GM21576 (cell line): ENCODE measurements around the gene EYA2.
"Not testable (repeated sequence)": the region's sequence is repeated elsewhere in the genome, so short reads cannot be mapped to it uniquely, and the experiment has no call there.

Source experiments
- ATAC-seq: cut with Tn5 transposase; IDR thresholded peaks from one replicate; pipeline ENCODE4 v1.9.1; 2021; ENCODE audit warnings: mild to moderate bottlenecking, moderate library complexity; ENCODE audit not compliant: unreplicated experiment

EYA2 gene

DNA sequence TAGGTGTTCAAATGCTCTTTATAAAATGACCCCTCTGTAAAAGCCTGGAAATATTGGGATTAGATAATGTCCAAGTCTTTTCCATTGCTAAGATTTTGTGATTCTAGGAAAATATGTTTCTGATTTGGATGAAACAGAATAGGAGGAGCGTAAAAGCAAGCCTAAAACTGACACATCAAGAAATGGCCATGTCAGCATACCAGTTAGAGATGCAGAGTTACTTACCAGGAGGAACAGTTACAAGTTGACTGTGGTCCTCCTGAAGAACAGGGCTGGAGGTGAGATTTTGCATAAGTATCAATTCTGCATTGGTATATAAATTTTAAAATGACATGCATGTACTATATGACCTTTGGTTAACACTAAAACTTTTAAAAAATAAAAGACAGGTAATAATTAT lies 35.3 kb downstream of the EYA2 start:
- no peak for ATAC-seq

DNA sequence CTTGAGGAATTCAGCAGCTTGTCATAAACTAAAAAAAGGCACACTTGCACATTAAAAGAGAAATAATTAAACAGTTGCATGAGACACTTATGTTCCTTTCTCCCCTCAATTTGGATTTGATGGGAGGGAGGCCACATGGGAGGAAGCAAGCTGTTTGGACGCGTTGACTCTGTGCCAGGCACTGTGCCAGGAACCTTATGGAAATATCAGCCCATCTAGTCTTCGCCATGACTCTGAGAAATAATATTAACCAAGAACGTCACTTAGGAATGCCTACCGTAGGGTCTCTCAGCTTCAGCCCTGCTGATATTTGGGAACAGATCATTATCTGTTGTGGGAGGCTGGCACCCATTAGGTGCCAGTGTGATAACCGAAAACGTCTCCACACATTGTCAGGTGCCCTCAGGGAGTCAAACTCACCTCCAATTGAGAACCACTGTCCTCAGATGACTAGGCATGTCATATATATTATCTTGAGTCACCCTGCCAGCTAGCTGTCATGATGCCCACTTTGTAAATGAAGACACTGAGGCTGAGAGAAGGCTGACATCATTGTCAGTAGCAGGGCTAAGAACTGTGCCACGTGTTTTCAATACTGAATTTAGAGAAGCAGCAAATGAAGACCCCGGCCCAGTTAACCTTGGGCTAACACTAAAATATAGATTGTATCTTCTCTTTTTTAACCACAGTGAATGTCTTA lies 36.1 kb downstream of the EYA2 start:
- ATAC-seq: no peak

DNA sequence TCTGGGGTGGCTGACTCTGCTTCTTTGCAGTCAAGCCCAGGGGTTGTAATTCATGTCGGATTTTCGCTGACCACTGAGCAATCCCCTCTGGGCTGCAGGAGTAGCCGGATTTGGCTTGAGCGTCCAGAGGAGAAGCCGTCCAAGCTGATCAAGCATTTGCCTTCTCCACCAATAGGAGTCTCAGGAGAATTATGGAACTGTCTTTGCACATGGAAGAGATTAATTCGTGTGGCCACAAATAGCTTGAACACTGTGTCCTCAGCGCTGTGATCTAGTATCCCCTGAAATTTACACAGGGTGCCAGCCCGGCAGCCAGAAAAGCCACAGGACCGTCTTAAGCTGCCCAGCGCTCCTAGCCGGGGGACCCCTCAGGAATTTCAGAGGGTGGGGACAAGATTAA lies 37.1 kb downstream of the EYA2 start:
- no peak for ATAC-seq

DNA sequence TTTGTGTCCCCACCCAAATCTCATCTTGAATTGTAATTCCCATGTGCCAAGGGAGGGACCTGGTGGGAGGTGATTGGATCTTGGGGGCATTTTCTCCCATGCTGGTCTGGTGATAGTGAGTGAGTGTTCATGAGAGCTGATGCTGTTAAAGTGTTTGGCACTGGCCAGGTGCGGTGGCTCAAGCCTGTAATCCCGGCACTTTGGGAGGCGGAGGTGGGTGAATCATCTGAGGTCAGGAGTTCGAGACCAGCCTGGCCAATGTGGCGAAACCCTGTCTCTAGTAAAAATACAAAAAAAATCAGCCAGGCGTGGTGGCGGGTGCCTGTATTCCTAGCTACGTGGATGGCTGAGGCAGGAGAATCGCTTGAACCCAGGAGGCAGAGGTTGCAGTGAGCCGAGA lies 37.8 kb downstream of the EYA2 start:
- ATAC-seq: not testable (repeated sequence)

DNA sequence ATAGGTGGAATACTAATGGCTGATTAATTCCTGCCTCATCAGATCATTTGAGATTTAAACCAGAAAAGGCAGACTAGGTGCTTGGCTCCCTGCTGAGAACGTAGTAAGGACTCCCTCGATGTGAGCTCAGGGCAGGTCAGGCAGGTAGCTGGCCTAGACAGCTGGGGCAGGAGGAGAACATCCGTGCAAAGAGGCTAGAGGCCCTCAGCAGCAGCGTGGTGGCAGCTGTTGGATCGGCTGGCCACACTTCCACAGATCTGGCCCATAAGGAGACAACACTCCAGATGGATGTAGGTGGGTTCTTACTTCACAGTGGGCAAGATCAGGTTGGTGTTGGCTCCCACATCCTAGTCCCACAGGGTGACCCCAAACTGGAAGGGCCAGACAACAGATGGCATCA lies 38.5 kb downstream of the EYA2 start:
- ATAC-seq: no peak

DNA sequence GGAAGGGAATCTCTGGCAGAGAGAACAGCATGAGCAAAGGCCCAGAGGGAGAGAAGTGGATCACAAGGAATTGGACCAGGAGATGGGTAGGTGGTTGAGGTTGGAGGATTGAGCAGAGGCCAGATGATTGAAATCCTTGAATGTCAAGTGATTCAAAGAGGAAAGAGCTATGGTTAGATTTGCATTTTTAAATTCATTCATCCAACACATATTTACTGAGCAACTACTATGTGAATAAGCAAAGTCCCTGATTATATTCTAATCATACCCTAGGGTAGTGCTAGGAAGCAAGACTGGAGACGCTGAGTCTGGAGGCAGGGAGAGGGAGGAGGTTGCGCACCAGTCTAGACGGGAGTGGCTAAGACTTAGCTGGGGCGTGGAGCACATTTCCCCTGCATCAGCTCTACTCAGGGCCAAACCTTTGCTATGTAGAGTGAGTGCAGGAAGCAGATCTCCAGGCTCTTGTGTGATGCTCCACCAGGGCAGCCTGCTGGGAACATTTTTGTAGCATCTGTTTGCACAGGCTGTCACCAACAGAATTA lies 40.2 kb downstream of the EYA2 start:
- ATAC-seq: no peak

DNA sequence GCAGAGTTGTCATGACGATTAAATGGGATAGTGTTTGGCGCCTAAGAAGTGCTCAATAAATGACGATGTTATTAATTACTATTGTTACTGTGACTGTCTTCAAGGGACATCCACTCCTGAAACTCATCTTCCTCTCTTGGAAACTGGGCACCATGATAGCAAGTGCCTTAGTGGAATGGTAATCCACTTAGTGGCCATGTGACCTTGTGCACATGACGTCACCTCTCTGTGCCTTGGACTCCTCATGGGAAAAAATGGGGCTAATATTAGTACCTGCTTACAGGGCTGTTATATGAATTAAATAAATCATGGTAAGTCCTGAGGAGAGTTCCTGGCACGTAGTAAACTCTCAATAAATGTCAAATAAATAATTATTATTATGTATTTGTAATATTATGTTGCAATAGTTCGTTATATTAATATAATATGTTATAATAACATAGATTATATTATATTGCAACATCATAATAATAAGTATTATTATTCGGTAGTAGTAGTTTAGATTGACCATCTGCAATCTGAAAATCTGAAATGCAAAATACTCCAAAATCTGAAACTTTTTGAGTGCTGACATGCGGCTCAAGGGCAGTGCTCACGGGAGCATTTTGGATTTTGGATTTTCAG lies 40.9 kb downstream of the EYA2 start:
- no peak for ATAC-seq

DNA sequence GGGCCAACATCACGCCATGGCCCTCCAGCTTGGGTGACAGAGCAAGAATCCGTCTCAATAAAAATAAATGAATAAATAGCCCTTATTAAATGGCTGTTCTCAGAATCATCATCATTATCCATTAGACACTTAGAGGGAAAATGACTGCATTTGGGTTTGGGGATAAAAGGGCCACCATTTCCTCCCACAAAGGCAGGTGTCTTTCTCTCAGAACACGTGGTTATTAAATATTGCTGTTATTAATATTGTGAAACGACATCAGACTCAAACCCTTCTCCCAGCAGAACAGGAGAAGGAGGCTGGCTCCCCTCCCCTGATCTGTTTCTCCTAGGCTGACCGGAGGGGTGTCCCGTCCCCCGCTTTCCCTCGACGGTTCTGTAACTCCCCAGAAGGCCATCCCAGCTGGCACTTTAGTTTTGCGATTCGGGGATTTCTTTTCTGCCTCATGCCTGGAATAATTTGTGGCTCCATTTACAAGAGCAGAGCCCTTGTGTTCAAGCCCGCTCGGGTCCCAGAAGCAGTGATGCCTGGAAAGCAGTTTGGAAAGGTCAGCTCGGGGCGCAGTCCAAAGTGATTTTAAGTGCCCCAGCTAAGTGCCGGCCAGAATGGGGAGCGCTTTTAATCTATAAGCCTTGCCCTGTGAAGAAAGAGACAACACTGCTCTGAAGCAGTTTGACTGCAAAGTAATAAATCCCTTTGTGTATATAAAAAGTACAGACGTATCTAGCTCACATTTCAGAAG lies 41.9 kb downstream of the EYA2 start:
- ATAC-seq: no peak

DNA sequence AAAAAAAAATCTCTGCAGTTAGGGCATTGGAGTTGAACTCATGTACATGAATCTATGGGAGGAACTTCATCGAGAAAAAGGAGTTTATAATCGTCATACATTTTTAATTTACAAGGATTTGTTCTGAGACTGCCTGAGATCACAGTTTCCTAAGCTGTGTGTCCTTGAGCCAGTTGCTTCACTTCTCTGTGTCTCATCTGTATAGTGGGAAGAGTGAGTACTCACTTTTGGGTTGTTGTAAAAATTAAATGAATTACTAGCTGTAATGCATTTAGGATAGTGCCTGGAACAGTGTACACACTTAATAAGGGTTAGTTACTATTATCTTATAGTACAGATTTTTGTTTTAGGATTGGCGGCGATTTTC lies 42.5 kb downstream of the EYA2 start:
- ATAC-seq: no peak

DNA sequence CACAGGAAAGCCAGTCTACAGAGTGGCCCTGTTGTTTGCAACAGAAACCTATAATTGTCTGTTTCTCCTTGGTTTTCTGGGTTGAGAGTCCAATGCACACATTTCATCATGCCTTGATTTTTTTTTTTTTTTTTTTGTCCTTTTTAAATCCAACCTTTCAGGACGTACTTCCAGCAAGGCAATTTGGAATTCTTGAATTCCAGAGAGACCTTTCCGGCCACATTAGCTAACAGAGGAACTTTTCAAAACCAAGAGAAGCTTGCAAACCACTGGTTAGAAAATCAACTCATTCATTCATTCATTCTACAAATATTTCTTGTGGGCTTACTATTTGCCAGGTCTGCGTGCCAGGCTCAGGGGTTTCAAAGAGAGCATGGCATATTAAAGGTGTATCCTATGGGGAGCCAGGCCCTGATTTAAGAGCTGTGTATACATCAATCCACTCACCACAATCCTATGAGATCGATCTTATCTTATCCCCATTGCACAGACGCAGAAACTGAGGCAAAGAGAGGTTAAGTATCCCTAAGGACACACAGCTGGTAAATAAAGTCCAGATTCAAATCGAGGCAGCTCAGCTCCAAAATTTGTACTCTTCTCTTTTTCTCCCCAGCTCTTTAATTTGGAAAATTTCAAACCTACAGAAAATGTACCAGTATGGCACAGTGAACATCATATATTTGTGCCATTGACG lies 43.0 kb downstream of the EYA2 start:
- no peak for ATAC-seq

DNA sequence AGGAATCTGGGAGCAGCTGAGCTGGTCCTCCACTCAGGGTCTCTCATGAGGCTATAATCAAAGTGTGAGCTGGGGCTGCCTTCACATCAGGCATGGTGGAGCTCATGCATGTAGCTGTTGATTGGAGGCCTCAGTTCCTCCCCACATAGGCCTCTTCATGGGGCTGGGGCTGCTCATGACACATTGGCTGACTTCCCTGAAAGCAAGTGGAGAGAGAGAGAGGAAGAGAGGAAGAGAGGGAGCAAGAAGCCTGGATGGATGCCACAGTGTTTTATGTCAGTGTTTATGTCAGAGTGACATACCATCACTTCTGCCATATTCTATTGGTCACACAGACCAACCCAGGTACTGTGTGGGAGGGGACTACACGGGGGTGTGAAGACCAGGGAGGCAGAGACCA lies 43.8 kb downstream of the EYA2 start:
- no peak for ATAC-seq

DNA sequence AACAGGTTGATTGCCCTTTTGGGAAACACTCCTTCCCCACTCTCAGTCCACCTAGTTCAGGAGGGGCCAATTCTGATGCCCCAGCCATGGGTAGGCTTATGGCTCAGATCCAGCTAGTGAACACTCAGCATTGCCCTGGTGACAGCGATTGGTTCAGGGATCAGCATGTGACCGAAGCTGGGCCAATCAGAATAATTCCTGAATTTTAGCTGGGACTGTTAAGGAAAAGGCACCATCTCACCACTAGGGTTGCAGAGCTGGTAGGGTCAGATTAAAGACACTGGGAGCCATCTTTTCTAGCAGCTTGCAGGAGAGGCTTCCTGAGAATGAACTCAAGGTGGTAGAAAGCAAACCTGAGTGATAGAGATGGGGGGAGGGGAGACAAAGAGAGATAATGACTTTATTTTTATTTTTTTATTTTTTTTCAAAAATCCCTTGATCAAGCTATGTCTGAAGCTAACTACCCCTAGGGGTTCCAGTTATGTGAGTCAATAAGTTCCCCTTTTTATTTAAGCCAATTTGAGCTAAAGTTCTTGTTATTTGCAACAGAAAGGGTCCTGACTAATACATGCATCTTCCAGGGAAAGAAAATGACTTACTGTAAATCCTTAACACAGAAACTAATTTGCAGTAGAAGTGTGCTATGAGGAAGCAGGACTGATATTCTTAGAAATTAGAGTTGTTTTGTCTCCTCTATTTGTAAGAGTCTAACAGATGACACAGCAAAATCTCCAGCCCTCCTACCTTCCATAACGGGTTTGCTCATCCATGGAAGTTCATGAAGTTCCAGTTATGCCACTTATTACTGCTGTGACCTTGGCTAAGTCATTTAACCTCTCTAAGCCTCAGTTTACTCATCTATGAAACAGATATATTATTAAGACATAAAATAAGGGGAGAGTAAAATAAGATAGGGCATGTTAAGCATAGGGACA lies 44.7 kb downstream of the EYA2 start:
- ATAC-seq: no peak

DNA sequence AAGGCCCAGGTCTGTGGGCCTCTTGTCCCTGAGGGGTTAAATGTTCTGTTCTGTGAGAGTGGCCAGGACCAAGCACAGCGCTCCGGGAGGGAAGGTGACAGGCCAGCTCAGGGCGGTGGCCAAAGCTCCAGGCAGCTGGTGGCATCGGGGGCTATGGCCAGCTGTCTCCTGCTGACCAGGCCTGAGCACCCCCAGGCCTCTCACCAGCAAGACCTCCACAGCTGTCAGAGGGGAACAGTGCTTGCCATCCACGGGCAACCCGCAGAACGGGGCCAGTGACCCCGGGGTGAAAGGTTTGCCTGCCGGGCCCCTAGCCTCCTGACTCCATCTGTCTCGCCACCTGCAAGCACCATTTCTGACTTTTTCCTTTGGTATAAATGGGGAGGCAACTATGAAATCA lies 46.0 kb downstream of the EYA2 start:
- no peak for ATAC-seq

DNA sequence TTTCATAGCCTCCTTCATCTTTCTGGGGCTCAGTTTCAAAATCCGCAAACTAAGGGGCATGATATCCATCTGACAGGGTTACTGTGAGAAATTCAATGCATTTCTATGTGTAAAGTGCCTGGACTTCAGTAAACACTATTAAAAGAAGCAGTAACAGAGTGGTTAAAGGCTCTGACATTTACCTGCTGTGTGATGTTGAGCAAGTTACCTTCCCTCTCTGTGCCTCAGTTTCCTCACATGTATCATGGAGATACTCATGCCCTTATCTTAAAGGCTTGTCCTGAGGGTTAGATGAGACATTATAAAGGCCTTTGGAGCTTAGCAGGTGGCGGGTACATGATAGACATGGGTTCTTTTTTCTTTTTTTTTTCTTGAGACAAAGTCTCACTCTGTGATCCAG lies 46.8 kb downstream of the EYA2 start:
- ATAC-seq: no peak

DNA sequence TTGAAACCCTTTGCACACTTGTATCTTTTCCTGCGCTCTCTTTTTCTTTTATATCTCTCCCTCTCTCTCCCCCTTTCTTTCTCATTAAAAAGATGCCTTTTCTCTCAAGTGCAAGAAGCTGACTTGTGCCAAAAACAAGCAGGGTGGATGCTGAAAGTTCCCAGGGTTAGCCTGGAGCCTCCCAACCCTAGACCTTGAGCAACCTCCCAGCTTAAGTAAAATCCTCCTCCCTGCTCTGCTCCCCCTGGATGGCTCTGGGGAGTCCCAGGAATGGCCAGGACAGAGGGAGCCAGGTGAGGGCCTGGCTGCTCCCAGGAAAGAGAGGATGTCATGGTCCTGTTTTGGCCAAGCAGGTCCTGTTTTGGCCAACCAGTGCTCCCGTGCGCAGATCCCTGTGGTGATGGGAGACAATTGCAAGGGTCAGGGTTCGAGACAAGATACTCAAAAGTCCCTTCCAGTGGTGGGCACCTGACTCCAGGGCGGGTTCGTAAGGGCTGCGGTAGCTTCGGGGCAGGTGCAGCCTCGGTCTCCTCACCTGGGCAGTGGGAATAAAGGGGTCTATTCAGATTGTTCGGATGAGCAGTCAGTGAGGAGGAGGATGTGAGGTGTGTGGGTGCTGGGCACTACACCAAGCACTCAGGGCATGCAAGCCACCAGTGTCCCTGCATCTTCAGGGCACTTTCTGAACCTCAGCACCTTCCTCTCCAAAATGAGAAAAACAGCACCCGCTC lies 49.4 kb downstream of the EYA2 start:
- ATAC-seq: no peak

DNA sequence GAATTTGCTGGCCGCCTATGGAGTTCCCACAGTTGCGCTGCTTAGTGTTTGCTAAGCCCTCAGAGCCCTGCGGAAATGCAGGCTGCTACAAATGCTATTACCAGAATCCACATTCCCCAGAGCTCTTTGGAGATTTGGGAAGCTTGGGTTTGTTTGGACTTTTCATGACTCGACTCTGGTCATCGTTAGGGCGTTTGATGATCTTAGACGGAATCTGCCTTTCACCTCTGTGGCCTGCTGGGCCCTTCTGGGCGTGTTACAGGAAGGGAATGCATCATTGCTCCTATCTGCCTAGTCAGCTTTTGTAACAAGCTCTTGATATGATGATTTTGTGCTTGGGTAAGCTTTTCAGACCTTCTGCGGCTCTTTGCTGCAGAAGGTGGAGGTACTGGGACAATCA lies 50.8 kb downstream of the EYA2 start:
- no peak for ATAC-seq

DNA sequence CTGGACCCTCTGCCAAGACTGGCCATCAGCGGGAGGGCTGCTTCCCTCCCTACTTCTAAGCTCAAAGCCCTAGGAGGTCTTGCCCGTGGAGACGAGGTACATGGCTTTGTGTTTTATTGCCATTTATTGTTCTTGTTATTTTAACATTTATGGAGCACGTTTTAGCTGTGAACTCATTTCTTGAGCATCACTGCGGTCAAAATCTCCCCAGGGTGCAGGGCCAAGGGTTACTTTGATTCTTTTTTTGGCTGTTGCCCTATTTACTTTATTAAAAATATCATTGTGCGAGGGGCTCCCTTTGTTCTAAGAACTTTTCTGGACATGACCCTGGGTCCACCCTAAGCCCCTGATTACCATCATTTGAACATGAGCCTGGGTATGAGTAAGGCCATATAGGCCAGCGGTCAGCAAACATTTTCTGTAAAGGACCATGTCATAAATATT lies 51.6 kb downstream of the EYA2 start:
- ATAC-seq: no peak

DNA sequence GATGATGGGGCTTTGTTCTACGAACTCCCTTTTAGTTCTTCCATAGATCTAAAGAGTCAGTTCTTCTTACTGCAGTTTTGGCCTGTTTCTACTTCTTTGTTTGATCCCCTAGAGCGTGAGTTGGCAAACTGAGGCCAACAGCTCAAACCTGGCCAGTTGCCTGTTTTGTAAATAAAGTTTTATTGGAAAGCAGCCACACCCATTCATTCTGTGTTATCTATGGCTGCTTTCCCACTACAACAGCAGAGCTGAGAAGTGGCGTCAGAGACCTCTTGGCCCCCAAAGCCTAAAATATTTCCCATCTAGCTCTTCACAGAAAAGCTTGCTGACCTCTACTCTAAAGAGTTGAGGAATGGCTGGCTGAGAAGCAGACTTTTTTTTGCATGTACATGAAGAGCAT lies 52.2 kb downstream of the EYA2 start:
- ATAC-seq: no peak

DNA sequence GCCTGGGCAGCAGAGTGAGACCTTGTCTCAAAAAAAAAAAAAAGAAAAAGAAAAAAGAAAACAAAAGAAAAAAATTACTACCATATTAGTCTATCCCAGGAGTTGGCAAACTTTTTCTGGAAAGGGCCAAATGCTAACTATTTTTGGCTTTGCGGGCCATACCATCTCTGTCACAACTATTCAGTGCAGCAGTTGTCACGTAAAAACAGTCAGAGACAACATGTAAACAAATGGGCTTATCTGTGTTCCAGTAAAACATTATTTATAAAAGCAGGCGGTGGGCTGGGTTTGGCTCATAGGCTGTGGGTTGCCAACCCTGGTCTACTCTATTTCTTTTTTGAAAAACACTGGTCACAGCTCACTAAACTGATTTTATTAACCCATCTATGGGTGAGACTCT lies 53.4 kb downstream of the EYA2 start:
- ATAC-seq: no peak

DNA sequence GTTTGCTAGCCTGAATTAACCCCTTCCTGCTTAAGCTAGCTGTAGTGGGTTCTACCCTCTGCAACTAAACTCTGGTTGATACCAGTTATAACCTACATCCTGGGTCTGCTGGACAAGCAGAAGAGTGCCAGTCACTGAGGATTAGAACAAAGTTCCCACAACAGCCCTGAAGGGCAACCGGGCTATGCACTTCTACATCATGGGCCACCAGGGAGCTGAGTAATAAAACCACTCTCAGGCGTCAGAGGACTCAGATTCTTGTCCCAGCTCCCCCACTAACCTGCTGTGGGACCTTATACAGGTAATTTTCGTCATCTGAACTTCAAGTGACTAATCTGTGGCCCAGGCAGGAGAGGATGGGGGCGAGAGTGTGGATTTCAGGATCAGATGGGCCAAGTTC lies 56.8 kb downstream of the EYA2 start:
- ATAC-seq: no peak
